NCI-H526 (cell line): ENCODE measurements around the gene TNIP1.

Experiments used
- DNase-seq, 2 experiments: peaks; one replicate each; lab custom pipeline; 2025; lab: John Stamatoyannopoulos, UW

Gene TNIP1

GRCh38 chr5:151064916-151065499, 15.8 kb downstream of the TNIP1 start:
- DNase-seq, result no peak

GRCh38 chr5:151063142-151063989, 17.5 kb downstream of the TNIP1 start:
- no peak for DNase-seq

GRCh38 chr5:151062405-151063141, 18.3 kb downstream of the TNIP1 start:
- DNase-seq, result no peak

GRCh38 chr5:151060742-151061141, 20.1 kb downstream of the TNIP1 start:
- DNase-seq, result no peak

- no peak for DNase-seq
These were observed 21.8 kb downstream of the TNIP1 start for GRCh38 chr5:151058891-151059489.

- no peak for DNase-seq
These were observed 22.5 kb downstream of the TNIP1 start for GRCh38 chr5:151058301-151058700.

GRCh38 chr5:151056379-151057325, 24.2 kb downstream of the TNIP1 start:
- DNase-seq, result no peak

GRCh38 chr5:151055336-151055735, 25.5 kb downstream of the TNIP1 start:
- no peak for DNase-seq

- no peak for DNase-seq
These were observed 26.1 kb downstream of the TNIP1 start for GRCh38 chr5:151054709-151055108.

- DNase-seq, result no peak
These were observed 26.9 kb downstream of the TNIP1 start for GRCh38 chr5:151053796-151054462.

- DNase-seq, result no peak
These were observed 28.0 kb downstream of the TNIP1 start for GRCh38 chr5:151052836-151053235.

GRCh38 chr5:151051931-151052608, 28.8 kb downstream of the TNIP1 start:
- DNase-seq, result no peak

- DNase-seq, result peak; percentile 45 to 81
These were observed 29.5 kb downstream of the TNIP1 start for GRCh38 chr5:151051066-151051930.

- no peak for DNase-seq
These were observed 32.3 kb downstream of the TNIP1 start for GRCh38 chr5:151048526-151048925.

- DNase-seq, result peak in 1 of 2 experiments; percentile 6
These were observed 32.9 kb downstream of the TNIP1 start for GRCh38 chr5:151047814-151048425.

GRCh38 chr5:151042453-151043093, 38.3 kb downstream of the TNIP1 start:
- DNase-seq, result no peak

- no peak for DNase-seq
These were observed 39.1 kb downstream of the TNIP1 start for GRCh38 chr5:151041577-151042268.
